Occipital lobe (tissue), 2 donors: Measurements from ENCODE around the gene TLK1. TPM values are rescaled to one million over a fixed set of nuclear protein-coding genes. Genes with fewer than 3 reads are reported as not detected.

Experiments used
- DNase-seq: peaks from one replicate; lab custom pipeline; 2025; lab: John Stamatoyannopoulos, UW
- total RNA-seq: library from RNA; depleted of rRNA; stranded (reverse); fragments of >200 nt; gene quantifications from one replicate; pipeline ENCODE4 v1.2.3, GENCODE V29; 2014

The TLK1 gene
- total RNA-seq, 1 donor from 2014 or later: 30.1 TPM

DNA sequence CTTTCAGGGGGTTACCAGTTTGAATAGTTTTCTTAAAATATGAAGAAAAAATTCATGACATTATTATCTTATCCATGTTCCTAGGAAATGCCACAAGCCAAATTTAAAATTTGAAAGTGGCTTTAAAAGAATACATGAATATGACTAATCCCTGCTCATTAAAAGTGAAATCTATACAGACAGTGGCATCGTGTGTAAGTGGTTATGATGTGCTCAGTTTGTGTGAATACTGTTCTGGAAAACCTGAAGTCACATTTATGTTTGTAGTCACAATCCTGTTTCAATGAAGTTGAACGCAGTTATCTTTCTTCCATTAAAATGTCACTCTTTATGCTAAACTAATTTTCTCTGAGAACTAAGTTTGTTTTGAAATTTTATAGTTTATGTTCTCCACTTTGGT is 155.9 kb downstream of the TLK1 start:
- DNase-seq: no peak

DNA sequence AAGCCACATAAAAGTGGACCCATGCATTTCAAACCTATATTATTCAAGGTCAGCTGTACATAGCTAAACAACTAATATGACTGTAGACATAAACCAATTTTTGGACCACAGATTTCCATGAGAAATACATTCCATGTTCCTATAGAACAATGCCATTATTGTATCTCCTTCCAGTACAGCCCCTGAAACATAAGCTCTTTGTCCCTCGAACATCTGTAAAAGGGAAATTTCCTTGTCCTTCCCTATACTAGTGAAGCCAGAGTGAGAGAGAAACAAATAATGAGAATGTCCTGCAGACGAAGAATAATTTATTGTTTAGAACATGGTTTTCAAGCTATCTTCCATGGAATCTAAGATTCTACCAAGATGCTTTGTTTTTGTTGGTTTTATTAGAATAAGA is 156.3 kb downstream of the TLK1 start:
- no peak for DNase-seq

DNA sequence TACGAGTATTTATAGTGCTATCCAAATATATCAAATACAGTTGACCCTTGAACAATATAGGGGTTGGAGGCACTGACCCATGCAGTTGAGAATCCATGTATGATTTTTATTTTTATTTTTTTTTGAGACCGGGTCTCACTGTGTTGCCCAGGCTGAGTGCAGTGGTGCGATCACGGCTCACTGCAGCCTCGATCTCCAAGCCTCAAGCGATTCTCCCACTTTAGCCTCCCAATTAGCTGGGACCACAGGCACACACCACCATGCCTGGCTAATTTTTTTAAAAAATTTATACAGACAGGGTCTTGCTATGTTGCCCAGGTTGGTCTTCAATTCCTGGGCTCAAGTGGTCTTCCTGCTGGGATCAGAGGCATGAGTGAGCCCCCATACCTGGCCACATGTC is 161.0 kb downstream of the TLK1 start:
- DNase-seq: no peak

DNA sequence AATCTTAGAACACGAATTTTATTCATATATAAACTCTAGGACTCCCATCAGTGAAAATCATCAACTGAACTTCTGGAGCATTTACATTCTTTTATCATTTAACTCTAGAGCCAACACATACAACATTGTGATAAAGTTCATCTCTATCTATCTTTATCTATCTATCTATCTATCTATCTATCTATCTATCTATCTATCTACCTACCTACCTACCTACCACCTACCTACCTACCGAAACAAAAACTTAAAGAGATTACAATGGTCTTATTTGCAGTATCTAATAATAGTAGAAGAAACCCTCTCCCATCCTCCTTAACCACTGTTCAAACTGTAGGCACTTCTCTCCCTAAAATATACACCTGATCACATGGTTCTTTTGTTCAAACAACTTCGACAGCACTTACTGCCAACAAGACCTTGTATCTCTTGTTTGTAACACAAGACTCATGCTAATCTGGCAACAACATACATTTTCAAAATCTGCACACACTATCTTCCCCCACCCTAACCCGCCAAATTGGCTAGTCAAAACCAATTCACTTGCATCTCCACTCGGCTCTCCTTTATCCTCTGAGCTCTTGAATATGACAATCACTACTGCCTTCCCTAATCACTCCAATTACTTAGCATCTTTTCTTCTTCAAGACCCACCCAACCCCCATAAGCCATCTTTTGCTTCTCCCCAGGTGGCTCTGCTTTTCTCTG is 162.6 kb downstream of the TLK1 start:
- DNase-seq: no peak

DNA sequence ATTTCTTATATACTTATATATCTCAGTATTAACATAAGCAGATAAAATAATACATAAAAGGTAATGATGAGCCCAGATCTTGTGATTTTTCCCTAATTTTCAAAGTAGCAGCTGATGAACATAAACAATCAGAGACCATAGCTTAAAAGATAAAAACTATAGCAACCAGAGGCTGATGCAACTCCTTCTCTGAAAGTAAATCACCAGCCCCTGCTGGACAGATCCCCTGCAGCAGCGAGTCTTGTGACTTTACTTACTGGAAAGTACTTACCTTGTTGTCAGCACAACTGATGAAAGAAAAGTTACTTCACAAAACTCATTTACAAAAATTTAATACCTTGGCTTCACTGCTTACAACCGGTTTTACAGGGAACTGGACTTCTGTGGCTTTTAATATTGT is 164.4 kb downstream of the TLK1 start:
- DNase-seq: no peak

DNA sequence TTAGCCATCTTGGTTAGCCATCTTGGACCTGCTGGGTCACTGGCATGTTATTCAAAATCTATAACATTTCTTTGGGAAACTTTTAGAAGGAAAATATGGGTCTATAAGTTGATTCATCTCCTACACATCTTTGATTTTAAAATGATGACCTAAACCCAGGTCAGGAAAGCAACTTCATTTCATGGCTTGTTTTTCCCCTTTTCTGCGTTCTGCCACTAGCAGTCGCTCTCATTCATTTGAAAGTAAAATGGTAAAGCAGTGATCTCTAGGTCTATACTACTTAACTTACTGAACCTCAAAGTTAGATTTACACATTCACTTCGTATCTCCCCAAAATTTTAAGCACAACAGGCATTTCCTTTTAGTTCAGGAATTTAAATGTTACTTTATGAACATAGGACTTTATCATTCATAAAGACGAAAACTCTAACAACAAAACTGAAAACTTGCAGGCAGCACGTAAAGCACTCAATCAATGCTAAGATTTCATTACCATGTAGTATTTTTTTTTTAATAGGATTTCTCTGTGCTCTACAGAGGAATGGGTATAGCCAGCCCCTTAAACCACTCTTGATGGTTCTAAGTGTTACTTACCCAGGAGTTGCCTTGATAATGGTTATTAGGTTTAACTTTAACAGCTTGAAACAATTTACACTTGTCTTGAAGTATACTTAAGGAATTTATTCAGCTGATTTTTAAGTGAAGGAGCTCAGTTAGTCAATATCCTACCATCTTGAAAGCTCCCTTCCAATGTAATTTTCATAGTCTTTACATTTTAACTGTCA is 169.1 kb downstream of the TLK1 start:
- DNase-seq: no peak

DNA sequence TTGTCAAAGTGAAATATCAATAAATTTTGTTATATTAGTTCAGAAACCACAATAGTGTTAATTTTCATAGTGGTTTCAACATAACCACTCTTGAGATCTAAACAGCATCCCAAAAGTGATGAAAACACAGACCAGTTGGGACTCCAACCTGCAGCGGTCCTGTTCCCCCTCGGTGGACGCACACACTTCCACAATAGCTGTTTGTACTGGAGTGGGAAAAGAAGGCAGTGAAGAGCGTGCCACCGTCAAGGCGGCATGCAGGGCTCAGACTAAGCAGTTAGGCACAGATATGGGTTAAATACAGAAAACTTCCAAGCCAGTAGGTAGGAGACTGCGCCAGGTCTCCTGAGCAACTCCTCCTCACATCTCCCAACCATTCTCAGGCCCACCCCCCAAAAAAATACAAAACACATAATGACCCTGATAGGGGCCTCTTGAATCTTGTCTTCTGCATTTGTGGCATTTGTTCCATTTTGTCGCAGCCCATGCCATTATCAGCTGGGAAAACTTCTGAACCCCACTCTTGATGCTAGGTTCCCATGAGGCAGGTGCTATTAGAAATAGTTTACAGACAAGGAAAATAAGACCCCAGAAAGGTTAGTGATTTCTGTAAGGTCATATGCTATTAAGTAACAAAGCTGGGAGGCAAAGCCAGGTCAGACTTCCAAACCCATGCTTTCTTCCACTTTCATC is 174.0 kb downstream of the TLK1 start:
- DNase-seq: no peak

DNA sequence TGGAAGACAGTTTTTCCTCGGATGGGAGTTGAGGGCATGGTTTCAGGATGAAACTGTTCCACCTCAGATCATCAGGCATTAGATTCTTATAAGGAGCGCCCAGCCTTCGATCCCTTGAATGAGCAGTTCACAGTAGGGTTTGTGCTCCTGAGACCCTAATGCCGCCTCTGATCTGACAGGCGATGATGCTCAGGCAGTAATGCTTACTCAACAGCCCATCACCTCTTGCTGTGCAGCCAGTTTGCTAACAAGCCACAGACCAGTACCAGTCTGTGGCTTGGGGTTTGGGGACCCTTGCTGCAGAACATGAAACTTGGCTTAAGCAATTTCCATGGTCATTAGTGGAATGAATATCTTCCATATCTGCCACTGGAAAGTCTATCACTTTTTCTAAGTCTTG is 175.3 kb downstream of the TLK1 start:
- DNase-seq: no peak

DNA sequence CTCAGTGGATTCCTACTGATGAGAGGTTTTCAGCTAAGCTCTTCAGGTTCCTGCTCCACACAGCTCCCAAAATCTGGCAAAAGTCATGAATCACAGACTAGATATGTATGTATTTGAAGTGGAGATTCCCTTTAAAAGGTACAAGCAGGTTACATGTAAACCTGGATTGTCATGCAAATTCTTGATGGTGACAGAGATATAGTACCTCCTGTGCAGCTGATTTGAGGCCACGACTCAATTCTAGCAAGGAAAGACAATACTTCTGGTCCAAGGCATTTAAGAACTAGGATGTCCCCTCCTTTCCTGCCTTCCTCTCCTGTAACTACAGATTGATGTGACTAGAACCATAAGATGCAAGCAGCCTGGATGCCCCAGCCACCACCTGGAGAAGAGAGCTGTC is 176.6 kb downstream of the TLK1 start:
- no peak for DNase-seq

DNA sequence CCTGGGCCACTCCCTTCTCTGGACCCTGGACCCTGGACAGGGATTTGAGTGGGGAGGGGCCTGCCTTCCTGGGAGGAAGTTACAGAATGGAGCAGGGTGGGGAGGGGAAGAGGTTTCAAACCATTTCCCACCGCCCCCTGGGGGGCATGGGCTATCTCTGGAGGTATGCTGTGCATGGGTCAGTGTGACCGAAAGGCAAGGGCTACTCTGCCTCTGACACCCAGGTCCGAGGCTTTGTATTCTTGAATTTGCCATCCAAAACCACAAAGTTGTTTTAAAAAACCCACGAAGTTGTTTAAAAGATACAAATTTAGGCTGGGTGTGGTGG is 184.8 kb downstream of the TLK1 start:
- no peak for DNase-seq

DNA sequence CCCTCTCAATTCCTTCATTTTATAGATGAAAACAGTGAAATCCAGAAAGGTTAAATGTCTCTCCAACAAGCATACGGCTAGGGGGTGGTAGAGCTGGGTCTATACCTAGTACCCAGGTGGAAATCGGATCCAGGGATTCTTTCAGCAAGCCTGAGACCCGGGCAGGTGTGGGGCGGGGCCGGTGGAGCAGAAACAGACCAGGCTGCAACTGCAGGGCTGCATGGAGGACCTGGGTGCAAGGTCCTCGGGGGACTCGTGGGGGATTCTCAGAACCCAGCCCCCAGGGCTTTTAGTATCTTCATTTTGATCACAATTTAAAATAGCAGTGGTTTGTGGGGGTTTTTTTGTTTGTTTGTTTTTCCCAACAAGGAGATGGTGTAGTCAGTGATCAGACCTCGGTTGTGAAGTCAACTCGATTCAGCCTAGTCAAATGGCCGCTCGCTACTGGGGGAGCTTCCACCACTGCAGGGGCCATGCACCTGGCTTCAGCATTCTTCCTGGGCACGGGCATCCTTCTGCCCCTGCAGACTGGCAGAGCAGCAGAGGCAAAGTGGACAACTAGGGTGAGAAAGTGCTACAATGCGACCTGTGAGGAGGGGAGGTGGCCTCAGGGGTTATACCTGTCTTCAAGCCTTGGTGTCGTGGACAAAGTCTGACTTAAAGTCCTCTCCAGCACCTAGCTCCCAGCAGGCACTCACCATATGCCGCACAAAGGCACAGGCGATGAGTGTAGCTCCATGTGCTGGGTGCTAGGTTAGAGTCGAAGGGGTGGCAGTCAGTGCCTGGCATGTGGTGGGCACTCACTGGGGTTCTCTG is 185.4 kb downstream of the TLK1 start:
- no peak for DNase-seq

DNA sequence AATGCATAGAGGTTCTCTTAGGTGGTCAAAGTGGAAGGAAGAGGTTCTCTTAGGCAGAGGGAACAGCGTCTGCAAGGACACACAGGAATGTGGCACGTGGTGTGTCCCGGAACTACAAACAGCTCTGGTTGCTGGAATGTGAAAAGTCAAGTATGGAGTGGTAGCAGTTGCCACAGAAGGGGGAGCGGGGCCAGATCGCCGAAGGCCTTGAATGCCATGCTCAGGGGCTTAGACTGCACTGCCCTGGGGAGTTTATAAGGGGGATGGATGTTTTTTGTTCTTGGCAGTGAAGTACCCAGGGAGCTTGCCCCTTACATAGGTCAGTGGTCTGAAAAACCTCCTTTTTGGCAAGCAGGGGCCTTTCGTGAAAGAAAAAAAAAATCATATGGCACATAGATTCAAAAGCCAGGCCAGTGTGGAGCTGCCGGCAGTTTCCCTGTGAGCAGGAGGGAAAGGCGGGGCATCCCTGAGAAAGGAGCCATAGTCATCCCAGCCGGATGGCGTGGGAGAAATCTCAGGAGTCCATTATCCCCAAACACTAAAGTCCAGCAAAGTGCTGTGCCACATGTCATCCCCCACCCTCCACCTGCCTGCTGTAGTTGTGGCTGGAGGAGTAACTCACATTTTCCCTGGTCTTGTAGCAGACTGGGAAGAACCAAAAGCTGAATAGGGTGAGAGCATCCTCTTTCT is 186.2 kb downstream of the TLK1 start:
- peak; percentile 5 for DNase-seq

DNA sequence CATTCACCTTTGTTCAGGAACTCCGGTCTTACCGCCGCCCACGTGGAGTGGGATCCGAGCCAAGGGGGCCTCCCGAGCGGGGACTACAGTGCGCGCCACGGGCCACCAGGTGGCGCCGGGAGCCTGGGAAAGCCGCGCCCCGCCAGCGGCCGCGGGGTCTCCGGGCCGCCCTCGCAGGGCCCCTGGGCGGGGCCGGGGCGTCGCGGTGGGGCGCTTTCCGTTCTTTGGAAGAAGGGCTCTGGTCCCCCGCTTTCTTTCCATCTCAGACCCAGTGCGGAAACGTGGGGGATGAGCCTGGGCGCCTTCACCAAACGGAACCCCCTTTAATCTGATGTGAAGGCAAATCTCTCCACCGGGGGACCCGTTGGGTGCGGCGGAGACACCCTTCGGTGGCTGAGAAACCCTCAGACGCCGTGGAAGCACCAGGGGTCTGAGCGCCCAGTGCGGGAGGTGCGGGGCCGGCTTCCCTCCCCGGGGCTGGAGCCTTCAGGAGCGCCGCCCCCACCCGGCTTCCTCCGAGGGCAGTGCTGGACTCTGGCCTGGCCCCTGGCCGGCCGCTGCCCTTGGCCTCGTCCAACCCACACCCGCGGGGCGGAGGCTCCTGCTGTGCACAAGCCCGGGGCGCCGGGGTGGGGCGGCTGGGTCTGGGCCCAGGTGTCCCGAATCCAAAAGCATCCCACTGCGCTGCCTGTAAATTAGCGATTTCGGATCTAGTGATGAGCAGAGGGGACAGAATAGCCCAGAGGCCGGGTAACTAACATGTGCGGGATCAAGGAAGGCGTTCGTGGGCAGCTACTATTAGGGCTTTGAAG is 187.0 kb downstream of the TLK1 start:
- DNase-seq: peak; percentile 57

DNA sequence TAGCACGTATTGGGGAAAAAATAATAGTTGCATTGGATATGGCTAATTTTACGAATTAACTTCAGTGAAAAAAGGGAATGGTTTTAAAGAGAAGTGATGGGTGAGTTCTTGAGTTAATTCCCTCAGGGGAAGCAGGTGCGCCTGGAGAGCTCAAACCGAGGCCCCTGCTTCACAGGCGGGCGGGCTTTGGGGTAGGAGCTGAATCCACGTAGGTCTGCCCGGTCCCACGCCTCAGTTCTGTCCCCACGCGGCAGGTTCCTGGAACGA is 187.5 kb downstream of the TLK1 start:
- no peak for DNase-seq

DNA sequence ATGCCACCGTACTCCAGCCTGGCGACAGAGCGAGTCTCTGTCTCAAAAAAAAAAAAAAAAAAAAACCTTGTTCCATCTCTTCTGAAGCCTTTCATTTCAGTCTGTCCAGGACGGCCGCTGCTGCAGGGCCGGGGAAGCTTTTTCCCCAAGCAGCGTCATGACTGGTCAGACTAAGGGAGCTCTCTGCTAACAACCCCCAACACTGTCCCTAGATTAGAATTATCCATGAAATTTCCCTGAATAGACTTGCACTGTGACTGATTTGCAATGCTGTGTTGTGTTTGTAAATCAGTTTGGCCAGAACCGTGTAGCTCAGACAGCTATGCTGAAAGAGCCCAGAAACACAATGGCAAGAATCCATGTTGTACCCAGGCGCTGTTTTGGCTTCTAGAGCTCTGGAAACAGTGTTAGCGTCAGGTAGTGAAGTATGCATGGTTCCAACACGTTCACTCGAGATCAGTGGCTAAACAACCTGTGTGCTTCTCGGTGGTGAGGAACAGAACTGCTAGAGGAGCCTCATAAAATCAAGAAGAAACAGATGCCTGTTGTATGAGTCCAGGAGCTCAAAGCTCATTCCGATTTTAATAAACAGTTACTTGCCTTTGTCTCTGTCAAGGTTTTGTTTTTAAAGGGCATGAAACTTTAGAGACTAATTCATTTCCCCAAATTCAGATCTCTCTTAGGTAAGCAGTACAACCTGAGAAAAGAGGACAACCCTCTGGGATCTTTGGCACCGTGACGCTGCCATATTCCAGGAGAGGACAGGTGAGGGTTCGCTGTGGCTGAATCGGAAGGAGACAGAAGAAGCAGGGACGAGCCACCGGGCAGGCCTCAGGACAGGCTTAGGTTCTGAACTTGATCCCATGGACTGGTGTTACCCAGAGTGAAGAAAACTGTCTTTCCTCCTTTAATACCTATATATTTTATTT is 188.1 kb downstream of the TLK1 start:
- DNase-seq: no peak

DNA sequence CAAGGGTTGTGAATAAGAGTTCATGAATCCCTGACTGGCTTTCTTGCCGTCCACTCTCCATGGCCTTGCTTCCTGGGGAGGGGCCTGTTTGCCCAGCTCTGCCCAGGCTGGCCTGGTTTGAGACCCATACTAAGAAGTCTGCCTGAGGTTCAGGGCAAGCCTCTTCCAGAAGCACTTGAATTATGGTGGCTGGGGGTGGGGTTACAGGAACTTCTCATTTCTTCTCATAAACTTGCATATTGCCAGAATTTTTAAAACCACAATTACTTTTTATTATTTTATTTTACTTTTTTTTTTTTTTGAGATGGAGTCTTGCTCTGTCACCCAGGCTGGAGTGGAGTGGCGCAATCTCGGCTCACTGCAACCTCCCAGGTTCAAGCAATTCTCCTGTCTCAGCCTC is 189.6 kb downstream of the TLK1 start:
- no peak for DNase-seq

DNA sequence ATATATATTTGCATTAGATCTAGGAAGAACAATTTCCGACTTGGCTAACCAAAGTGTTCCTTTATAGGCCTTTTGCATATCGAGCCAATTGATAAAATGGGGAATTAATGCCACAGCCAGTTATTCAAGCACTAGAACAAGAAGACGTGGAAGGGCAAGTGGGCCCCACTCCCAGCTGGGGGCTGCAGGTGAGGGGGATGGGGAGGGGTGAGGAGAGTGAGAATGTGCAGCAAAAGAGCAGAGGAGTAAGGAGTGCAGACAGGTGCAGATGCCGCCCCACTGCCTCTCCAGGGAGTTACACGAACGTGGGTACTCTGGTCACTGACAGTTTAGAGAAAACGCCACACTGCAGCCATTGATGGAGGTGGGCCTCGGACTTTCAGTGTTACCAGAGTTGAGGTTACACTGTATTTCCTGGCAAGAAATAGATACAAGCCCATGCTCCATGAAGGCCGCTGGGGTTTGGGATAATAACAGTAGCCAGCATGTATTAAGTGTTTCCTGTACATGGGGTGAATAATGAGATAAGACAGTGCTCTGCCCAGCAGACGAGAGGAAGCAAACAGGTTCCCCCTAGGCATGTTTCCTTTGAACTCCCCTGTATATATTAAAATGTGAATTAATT is 190.7 kb downstream of the TLK1 start:
- no peak for DNase-seq

DNA sequence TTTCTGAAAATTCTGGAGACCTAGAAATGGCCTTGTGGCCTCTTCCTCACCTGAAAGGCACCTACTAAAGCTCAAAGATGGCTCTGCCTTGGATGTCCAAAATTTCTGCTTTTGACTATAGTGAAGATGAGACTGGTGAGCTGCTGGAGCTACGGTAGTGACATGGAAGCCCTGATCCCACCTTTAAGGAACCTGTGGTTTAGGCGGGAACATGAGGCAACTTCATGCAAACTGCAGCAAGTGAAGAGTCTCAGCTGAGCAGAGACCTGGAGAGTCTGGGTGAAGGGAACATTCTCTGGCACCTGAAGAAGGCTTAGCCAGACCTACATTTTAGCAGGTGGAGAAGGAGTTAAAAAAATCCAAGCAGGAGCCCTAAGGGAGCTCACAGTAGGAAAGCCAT is 191.7 kb downstream of the TLK1 start:
- no peak for DNase-seq
